SK-N-SH (cell line): ENCODE results near the gene FEZF2. TPM values are rescaled to one million over a fixed set of nuclear protein-coding genes. Genes with fewer than 3 reads are reported as not detected.

Experiments used
- CTCF ChIA-PET: fragments of 300-600, 350-600 bp; formaldehyde crosslinking; extraction: SDS; loops from one replicate; lab custom pipeline; 2021; lab: Yijun Ruan, JAX
- POLR2A ChIA-PET: fragments of 350-600 bp; sonication (Branson Sonifier 250); formaldehyde crosslinking; extraction: SDS; loops from one replicate; lab custom pipeline; 2020; ENCODE audit warnings: antibody characterized with exemption, inconsistent platforms; lab: Yijun Ruan, JAX
- DNase-seq: peaks from one replicate; pipeline ENCODE4 v3.0.0; 2012
- H2AFZ ChIP-seq: fragments of 200-600 bp; sonication (generic); 2 replicates; pipeline ENCODE4 v1.8.1; 2016; ENCODE audit warnings: antibody characterized with exemption, mild to moderate bottlenecking, low read depth
- H3F3A ChIP-seq: fragments of 200-600 bp; sonication (generic); replicated peaks from 2 replicates; pipeline ENCODE3; 2016; ENCODE audit warnings: antibody characterized with exemption, mild to moderate bottlenecking; ENCODE audit not compliant: insufficient read depth
- H3K27ac ChIP-seq, 2 experiments: fragments of 200-500 bp in 1 of 2; fragments of 200-600 bp in 1 of 2; sonication (Bioruptor generic) in 1 of 2; sonication (generic), shearing (Covaris generic) in 1 of 2; 2 replicates each; pipeline versions ENCODE4 v1.5.1 to v1.6.1; 2014 to 2016; ENCODE audit warnings: low read depth in 2 of 2, inconsistent platforms in 1 of 2, low read length in 1 of 2, mild to moderate bottlenecking in 1 of 2, mixed read lengths in 1 of 2
- H3K27me3 ChIP-seq: fragments of 200-600 bp; sonication (generic), shearing (Covaris generic); 2 replicates; pipeline ENCODE4 v1.6.1; 2016; ENCODE audit warnings: mixed run types; ENCODE audit not compliant: insufficient read depth
- H3K36me3 ChIP-seq, 2 experiments: fragments of 200-500 bp in 1 of 2; fragments of 200-600 bp in 1 of 2; sonication (Bioruptor generic) in 1 of 2; sonication (generic) in 1 of 2; replicated peaks in 1 of 2; 2 replicates each; pipeline versions ENCODE3 to v1.5.1; 2014 to 2016; ENCODE audit warnings: low read length in 1 of 2, mild to moderate bottlenecking in 1 of 2; ENCODE audit not compliant: insufficient read depth in 2 of 2, control insufficient read depth in 1 of 2
- H3K4me1 ChIP-seq, 2 experiments: fragments of 200-500 bp in 1 of 2; fragments of 200-600 bp in 1 of 2; sonication (Bioruptor generic) in 1 of 2; sonication (generic), shearing (Covaris generic) in 1 of 2; 2 replicates each; pipeline versions ENCODE4 v1.5.1 to v1.6.1; 2014 to 2016; ENCODE audit warnings: low read depth in 1 of 2, low read length in 1 of 2, mixed run types in 1 of 2; ENCODE audit not compliant: insufficient read depth in 2 of 2, control insufficient read depth in 1 of 2
- H3K4me2 ChIP-seq: fragments of 200-600 bp; sonication (generic), shearing (Covaris generic); 2 replicates; pipeline ENCODE4 v1.6.1; 2017; ENCODE audit warnings: mixed run types
- H3K4me3 ChIP-seq, 2 experiments: fragments of 200-500 bp in 1 of 2; fragments of 200-600 bp in 1 of 2; sonication (Bioruptor generic) in 1 of 2; sonication (generic), shearing (Covaris generic) in 1 of 2; 2 replicates each; pipeline versions ENCODE4 v1.5.1 to v1.8.1; 2014 to 2016; ENCODE audit warnings: low read depth in 2 of 2, inconsistent platforms in 1 of 2, low read length in 1 of 2, mild to moderate bottlenecking in 1 of 2, mixed read lengths in 1 of 2, moderate library complexity in 1 of 2
- H3K79me2 ChIP-seq: fragments of 200-600 bp; sonication (generic); 2 replicates; pipeline ENCODE4 v1.8.1; 2017; ENCODE audit warnings: mild to moderate bottlenecking; ENCODE audit not compliant: insufficient read depth
- H3K9ac ChIP-seq: fragments of 200-600 bp; sonication (generic); 2 replicates; pipeline ENCODE4 v1.6.1; 2017; ENCODE audit warnings: mixed run types
- H3K9me2 ChIP-seq: fragments of 200-600 bp; sonication (generic); 2 replicates; pipeline ENCODE4 v1.6.1; 2017; ENCODE audit warnings: mixed run types
- H3K9me3 ChIP-seq: fragments of 200-600 bp; sonication (generic); 2 replicates; pipeline ENCODE4 v1.6.1; 2017; ENCODE audit warnings: mixed run types, mild to moderate bottlenecking, moderate library complexity
- H4K20me1 ChIP-seq: fragments of 200-600 bp; sonication (generic); 2 replicates; pipeline ENCODE4 v1.6.1; 2017; ENCODE audit warnings: mild to moderate bottlenecking, mixed run types; ENCODE audit not compliant: insufficient read depth
- PBX3 ChIP-seq: IDR thresholded peaks from 2 replicates; pipeline ENCODE4; 2012
- RAD21 ChIP-seq: IDR thresholded peaks from 2 replicates; pipeline ENCODE4 v1.6.1; 2012; ENCODE audit warnings: mild to moderate bottlenecking, low read length
- SIN3A ChIP-seq: IDR thresholded peaks from 2 replicates; pipeline ENCODE4 v1.6.1; 2012; ENCODE audit warnings: low read depth, mild to moderate bottlenecking, low read length, moderate library complexity, borderline replicate concordance
- SMC3 ChIP-seq: IDR thresholded peaks from 2 replicates; pipeline ENCODE4 v1.6.1; 2012; ENCODE audit warnings: low read depth, low read length, improper control_type of control experiment
- TEAD4 ChIP-seq: IDR thresholded peaks from 2 replicates; pipeline ENCODE4 v1.4.0; 2012; ENCODE audit warnings: mild to moderate bottlenecking, borderline replicate concordance; ENCODE audit not compliant: insufficient read depth
- YY1 ChIP-seq: IDR thresholded peaks from 2 replicates; pipeline ENCODE4 v1.4.0; 2012; ENCODE audit warnings: low read depth, mild to moderate bottlenecking
- WGBS: methylation state at CpG from one replicate; pipeline ENCODE4 v1.1.6; 2017; ENCODE audit warnings: low lambda C conversion rate; 5-methylcytosine and 5-hydroxymethylcytosine counted together
- polyA plus RNA-seq, 3 experiments: library from polyadenylated mRNA; depleted of rRNA; stranded (reverse); fragments of >200 nt; gene quantifications; 2 replicates each; pipeline ENCODE4 v1.2.3, GENCODE V29; 2012
- TF ChIP-seq, protein P1 (sequence below): fragments of 200-600 bp; sonication (generic); IDR thresholded peaks from 2 replicates; pipeline ENCODE4 v1.6.1; 2017; ENCODE audit warnings: antibody characterized with exemption, mild to moderate bottlenecking, moderate library complexity
- TF ChIP-seq, protein P2 (sequence below): IDR thresholded peaks from 2 replicates; pipeline ENCODE4 v1.4.0; 2012; ENCODE audit warnings: low read depth
- TF ChIP-seq, protein P3 (sequence below): IDR thresholded peaks from 2 replicates; pipeline ENCODE4 v1.4.0; 2012; ENCODE audit warnings: low read depth, borderline replicate concordance

FEZF2 gene
- polyA plus RNA-seq, 1 of the 3 experiments (the other 2 are of a cell fraction): not detected

DNA sequence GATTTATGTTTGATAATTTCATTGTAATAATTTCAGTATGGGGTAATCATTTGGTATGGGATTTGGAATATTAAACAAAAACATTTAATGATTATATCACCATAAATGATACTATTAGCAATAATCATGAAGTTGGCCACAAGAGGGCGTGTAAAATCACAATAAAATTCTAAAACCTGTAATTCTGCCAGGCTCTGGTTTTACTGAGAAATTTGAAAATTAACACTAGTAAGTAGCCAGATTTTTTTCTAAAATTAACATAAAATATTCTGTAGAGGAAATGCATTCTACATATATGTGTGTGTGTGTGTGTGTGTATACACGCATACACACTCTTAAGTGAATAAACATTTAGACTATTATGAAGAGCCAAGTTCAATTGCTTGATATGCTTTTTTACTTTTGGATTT is 40.5 kb downstream of the FEZF2 start:
- CTCF ChIA-PET: interaction anchor here (0.7 to 9.1 kb wide), 19 partner anchors 9 to 237 kb away, joined by 3 to 142 read pairs (median 5); no protein-coding TSS in a partner anchor
- no peaks in the 10 kb centered on the region for H3K9me2 ChIP-seq
- no peaks in the 10 kb centered on the region for H3K9me3 ChIP-seq
- no peak overlapping the region for H3K9ac ChIP-seq
- H3K36me3 ChIP-seq: peaks cover 0 to 10% of the 10 kb centered on the region in 2 experiments
- H2AFZ ChIP-seq: no peak overlapping the region
- H3K4me1 ChIP-seq: no peaks in the 10 kb centered on the region
- H3K27me3 ChIP-seq: no peaks in the 10 kb centered on the region
- H3K4me2 ChIP-seq: no peak overlapping the region
- no peaks in the 10 kb centered on the region for H3K79me2 ChIP-seq
- no peak overlapping the region for H3K4me3 ChIP-seq
- no peak overlapping the region for H3K27ac ChIP-seq
- peaks cover 8% of the 10 kb centered on the region for H3F3A ChIP-seq
- 44% methylated on average over 2 of the region's 2 CpGs for WGBS
- no peaks in the 10 kb centered on the region for H4K20me1 ChIP-seq
- POLR2A ChIA-PET: no interaction called here
- no peak for TF ChIP-seq TEAD4
- TF ChIP-seq, protein P1, sequence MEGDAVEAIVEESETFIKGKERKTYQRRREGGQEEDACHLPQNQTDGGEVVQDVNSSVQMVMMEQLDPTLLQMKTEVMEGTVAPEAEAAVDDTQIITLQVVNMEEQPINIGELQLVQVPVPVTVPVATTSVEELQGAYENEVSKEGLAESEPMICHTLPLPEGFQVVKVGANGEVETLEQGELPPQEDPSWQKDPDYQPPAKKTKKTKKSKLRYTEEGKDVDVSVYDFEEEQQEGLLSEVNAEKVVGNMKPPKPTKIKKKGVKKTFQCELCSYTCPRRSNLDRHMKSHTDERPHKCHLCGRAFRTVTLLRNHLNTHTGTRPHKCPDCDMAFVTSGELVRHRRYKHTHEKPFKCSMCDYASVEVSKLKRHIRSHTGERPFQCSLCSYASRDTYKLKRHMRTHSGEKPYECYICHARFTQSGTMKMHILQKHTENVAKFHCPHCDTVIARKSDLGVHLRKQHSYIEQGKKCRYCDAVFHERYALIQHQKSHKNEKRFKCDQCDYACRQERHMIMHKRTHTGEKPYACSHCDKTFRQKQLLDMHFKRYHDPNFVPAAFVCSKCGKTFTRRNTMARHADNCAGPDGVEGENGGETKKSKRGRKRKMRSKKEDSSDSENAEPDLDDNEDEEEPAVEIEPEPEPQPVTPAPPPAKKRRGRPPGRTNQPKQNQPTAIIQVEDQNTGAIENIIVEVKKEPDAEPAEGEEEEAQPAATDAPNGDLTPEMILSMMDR: peak; percentile 83
- TF ChIP-seq RAD21: peak; percentile 62
- peak; percentile 50; the same call in 1 of the 2 replicates for TF ChIP-seq SMC3
- peak; percentile 9 for DNase-seq

GRCh38 chr3:62332017-62332416 is 41.3 kb downstream of the FEZF2 start:
- H3K9ac ChIP-seq: no peak overlapping the region
- H3K9me2 ChIP-seq: no peaks in the 10 kb centered on the region
- no peaks in the 10 kb centered on the region for H3K4me1 ChIP-seq
- no peaks in the 10 kb centered on the region for H4K20me1 ChIP-seq
- no peak overlapping the region for H2AFZ ChIP-seq
- no peaks in the 10 kb centered on the region for H3K79me2 ChIP-seq
- no peak for DNase-seq
- H3K36me3 ChIP-seq: peaks cover 8 to 12% of the 10 kb centered on the region in 2 experiments
- 100% methylated on average over 1 of the region's 1 CpG for WGBS
- TF ChIP-seq SIN3A (no peak), YY1 (no peak), PBX3 (no peak)
- TF ChIP-seq, protein P2, sequence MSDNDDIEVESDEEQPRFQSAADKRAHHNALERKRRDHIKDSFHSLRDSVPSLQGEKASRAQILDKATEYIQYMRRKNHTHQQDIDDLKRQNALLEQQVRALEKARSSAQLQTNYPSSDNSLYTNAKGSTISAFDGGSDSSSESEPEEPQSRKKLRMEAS: no peak
- TF ChIP-seq, protein P3, sequence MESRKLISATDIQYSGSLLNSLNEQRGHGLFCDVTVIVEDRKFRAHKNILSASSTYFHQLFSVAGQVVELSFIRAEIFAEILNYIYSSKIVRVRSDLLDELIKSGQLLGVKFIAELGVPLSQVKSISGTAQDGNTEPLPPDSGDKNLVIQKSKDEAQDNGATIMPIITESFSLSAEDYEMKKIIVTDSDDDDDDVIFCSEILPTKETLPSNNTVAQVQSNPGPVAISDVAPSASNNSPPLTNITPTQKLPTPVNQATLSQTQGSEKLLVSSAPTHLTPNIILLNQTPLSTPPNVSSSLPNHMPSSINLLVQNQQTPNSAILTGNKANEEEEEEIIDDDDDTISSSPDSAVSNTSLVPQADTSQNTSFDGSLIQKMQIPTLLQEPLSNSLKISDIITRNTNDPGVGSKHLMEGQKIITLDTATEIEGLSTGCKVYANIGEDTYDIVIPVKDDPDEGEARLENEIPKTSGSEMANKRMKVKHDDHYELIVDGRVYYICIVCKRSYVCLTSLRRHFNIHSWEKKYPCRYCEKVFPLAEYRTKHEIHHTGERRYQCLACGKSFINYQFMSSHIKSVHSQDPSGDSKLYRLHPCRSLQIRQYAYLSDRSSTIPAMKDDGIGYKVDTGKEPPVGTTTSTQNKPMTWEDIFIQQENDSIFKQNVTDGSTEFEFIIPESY: no peak
- no peaks in the 10 kb centered on the region for H3K9me3 ChIP-seq
- ChIA-PET CTCF (interaction anchor here (0.6 to 9.1 kb wide), 33 partner anchors 9 to 443 kb away, joined by 3 to 142 read pairs (median 4); no protein-coding TSS in a partner anchor), POLR2A (no interaction called here)
- H3K4me2 ChIP-seq: no peak overlapping the region
- H3K27ac ChIP-seq: no peak overlapping the region
- no peak overlapping the region for H3K4me3 ChIP-seq
- peaks cover 8% of the 10 kb centered on the region for H3F3A ChIP-seq
- no peaks in the 10 kb centered on the region for H3K27me3 ChIP-seq
